Measurements from ENCODE around the gene SORCS3.

SORCS3 gene

DNA sequence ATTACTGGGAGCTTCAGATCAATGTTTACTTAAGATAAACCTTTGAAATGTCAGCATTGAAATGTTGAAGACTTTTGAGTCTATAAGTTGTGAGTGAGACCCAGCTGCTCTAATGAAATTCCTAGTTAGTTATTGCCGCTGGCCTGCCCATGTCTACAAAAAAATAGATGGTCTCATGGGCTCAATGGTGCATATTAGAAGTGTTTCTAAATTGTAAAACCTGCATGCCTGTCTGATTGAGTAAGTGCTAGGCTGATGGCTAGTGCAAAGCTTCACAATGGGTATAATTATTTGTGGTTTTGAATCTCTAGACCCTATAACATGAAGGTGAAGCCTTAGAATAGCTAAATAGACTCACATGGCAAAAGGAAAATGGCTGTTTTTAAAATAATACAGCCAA lies 234.5 kb downstream of the SORCS3 start:
- peaks cover 2% of the 10 kb centered on the region for H3K27me3 ChIP-seq (ENCODE audit: insufficient read depth, poor library complexity, severe bottlenecking)
- TF ChIP-seq, protein P1, sequence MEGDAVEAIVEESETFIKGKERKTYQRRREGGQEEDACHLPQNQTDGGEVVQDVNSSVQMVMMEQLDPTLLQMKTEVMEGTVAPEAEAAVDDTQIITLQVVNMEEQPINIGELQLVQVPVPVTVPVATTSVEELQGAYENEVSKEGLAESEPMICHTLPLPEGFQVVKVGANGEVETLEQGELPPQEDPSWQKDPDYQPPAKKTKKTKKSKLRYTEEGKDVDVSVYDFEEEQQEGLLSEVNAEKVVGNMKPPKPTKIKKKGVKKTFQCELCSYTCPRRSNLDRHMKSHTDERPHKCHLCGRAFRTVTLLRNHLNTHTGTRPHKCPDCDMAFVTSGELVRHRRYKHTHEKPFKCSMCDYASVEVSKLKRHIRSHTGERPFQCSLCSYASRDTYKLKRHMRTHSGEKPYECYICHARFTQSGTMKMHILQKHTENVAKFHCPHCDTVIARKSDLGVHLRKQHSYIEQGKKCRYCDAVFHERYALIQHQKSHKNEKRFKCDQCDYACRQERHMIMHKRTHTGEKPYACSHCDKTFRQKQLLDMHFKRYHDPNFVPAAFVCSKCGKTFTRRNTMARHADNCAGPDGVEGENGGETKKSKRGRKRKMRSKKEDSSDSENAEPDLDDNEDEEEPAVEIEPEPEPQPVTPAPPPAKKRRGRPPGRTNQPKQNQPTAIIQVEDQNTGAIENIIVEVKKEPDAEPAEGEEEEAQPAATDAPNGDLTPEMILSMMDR (IDR thresholded peaks at IDR 0.05; ENCODE audit: insufficient read depth, low read length) = no peak
- TF ChIP-seq SPI1 (IDR thresholded peaks at IDR 0.05; ENCODE audit: borderline replicate concordance, low read depth) (no peak), POLR2AphosphoS5 (IDR thresholded peaks at IDR 0.05; ENCODE audit: low read depth) (no peak), GABPA (IDR thresholded peaks at IDR 0.05; ENCODE audit: low read depth) (no peak)
- TF ChIP-seq, protein P2, sequence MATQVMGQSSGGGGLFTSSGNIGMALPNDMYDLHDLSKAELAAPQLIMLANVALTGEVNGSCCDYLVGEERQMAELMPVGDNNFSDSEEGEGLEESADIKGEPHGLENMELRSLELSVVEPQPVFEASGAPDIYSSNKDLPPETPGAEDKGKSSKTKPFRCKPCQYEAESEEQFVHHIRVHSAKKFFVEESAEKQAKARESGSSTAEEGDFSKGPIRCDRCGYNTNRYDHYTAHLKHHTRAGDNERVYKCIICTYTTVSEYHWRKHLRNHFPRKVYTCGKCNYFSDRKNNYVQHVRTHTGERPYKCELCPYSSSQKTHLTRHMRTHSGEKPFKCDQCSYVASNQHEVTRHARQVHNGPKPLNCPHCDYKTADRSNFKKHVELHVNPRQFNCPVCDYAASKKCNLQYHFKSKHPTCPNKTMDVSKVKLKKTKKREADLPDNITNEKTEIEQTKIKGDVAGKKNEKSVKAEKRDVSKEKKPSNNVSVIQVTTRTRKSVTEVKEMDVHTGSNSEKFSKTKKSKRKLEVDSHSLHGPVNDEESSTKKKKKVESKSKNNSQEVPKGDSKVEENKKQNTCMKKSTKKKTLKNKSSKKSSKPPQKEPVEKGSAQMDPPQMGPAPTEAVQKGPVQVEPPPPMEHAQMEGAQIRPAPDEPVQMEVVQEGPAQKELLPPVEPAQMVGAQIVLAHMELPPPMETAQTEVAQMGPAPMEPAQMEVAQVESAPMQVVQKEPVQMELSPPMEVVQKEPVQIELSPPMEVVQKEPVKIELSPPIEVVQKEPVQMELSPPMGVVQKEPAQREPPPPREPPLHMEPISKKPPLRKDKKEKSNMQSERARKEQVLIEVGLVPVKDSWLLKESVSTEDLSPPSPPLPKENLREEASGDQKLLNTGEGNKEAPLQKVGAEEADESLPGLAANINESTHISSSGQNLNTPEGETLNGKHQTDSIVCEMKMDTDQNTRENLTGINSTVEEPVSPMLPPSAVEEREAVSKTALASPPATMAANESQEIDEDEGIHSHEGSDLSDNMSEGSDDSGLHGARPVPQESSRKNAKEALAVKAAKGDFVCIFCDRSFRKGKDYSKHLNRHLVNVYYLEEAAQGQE (IDR thresholded peaks at IDR 0.05; ENCODE audit: insufficient replicate concordance, low read depth) = no peak

DNA sequence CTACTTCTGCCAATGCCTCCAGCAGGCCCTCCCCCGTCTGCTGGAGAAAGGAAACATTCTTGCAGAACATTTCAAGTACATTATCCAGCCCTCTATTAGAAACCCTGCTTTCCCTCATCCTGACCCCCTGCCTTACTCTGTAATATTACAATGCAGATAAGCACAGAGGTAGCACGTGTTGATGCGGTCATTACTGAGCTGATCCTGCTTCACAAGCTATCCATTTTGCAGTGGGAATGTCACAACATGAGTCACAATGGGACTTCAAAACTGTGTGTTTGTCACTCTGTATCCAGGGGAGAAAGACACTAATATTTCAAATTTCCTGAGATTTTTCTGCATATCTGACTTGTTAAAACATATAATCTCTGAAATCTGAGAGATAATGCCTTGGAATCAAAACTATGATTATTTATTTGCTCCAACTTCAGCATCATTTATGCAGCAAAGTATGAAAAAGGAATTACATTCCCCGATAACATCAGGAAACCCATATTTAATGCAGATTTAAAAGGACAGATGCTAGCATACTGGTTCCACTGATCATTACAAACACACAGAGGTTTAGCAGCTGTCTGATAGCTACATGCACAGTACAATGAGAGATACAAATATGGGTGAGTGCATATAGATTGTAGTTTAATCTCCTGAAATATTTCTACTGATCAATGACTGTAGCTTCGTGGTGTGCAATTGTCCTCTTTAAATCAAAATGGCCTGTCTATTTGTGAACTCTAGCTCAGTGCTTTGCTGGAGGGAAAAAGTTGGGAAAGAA lies 239.7 kb downstream of the SORCS3 start:
- DNase-seq (ENCODE audit: low read depth in 1 of 2, low spot score in 1 of 2) = no peak
- TF ChIP-seq SPI1 (IDR thresholded peaks at IDR 0.05; ENCODE audit: borderline replicate concordance, low read depth) = no peak
- TF ChIP-seq, protein P2 (IDR thresholded peaks at IDR 0.05; ENCODE audit: insufficient replicate concordance, low read depth) = no peak
- no peak for TF ChIP-seq GABPA (IDR thresholded peaks at IDR 0.05; ENCODE audit: low read depth)
- TF ChIP-seq, protein P1 (IDR thresholded peaks at IDR 0.05; ENCODE audit: insufficient read depth, low read length) = no peak
- TF ChIP-seq POLR2AphosphoS5 (IDR thresholded peaks at IDR 0.05; ENCODE audit: low read depth) = no peak
- H3K27ac ChIP-seq (replicated peaks) = no peak overlapping the region

More for the DNA sequence above, 234.5 kb downstream of the SORCS3 start:
- Histone ChIP-seq H3K4me3 (replicated peaks; ENCODE audit: insufficient read depth, low read length) (no peak overlapping the region), H3K27ac (replicated peaks) (no peak overlapping the region)
- no peak for DNase-seq (ENCODE audit: low read depth in 1 of 2, low spot score in 1 of 2)

DNA sequence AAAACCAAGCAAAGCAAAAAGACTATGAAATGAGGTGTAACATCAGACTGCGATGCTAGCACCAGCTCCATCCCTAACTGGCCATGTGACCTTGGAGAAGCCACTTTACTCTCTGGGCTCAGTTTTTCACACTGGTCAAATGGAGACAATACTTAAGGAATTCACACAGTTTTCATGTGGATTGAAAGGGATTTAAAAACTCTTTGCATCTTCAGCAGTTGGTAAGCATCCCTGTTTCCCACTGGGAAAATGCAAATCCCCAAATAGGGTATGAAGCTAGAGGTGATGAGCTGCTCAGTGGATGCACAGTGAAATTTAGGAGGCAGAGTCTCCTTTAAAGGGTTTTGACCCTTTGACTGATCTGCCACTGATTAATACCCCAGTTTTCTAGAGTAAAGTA lies 240.7 kb downstream of the SORCS3 start:
- H3K27ac ChIP-seq (replicated peaks) = no peak overlapping the region
- TF ChIP-seq, protein P2 (IDR thresholded peaks at IDR 0.05; ENCODE audit: insufficient replicate concordance, low read depth) = no peak
- TF ChIP-seq POLR2AphosphoS5 (IDR thresholded peaks at IDR 0.05; ENCODE audit: low read depth) = no peak
- TF ChIP-seq, protein P1 (IDR thresholded peaks at IDR 0.05; ENCODE audit: insufficient read depth, low read length) = no peak
- TF ChIP-seq SPI1 (IDR thresholded peaks at IDR 0.05; ENCODE audit: borderline replicate concordance, low read depth) = no peak
- TF ChIP-seq GABPA (IDR thresholded peaks at IDR 0.05; ENCODE audit: low read depth) = no peak
- peaks cover 2% of the 10 kb centered on the region for H3K27me3 ChIP-seq (ENCODE audit: insufficient read depth, poor library complexity, severe bottlenecking)
- no peak for DNase-seq (ENCODE audit: low read depth in 1 of 2, low spot score in 1 of 2)
- H3K4me3 ChIP-seq (replicated peaks; ENCODE audit: insufficient read depth, low read length) = no peak overlapping the region

More for the DNA sequence above, 239.7 kb downstream of the SORCS3 start:
- Histone ChIP-seq H3K27me3 (ENCODE audit: insufficient read depth, poor library complexity, severe bottlenecking) (peaks cover 2% of the 10 kb centered on the region), H3K4me3 (replicated peaks; ENCODE audit: insufficient read depth, low read length) (no peak overlapping the region)

Data from HL-60 (cell line).